IMR-90 (cell line): ENCODE data around the gene AAK1. TPM values are rescaled to one million over a fixed set of nuclear protein-coding genes. Genes with fewer than 3 reads are reported as not detected.
"Not testable (repeated sequence)": the region's sequence is repeated elsewhere in the genome, so short reads cannot be mapped to it uniquely, and the experiment has no call there.

ENCODE experiments used
- ATAC-seq: fragments of 200-7000 bp; cut with Tn5 transposase; 2 replicates; pipeline ENCODE4 v1.9.1; 2020; ENCODE audit warnings: low read depth, mild to moderate bottlenecking, moderate library complexity
- BruUV-seq: library from RNA; stranded (reverse); fragments of 400-500 nt; replicated peaks from 2 replicates; lab custom pipeline; 2021; lab: Mats Ljungman, UMichigan
- CTCF ChIA-PET: fragments of 300-600 bp; formaldehyde crosslinking; extraction: SDS; loops from one replicate; lab custom pipeline; 2021; ENCODE audit warnings: antibody characterized with exemption; lab: Yijun Ruan, JAX
- POLR2A ChIA-PET: fragments of 300-600 bp; sonication (Branson Sonifier 250); formaldehyde crosslinking; loops from one replicate; lab custom pipeline; 2022; ENCODE audit warnings: antibody characterized with exemption; ENCODE audit not compliant: unreplicated experiment; lab: Charles Lee
- DNase-seq: peaks from one replicate; pipeline ENCODE4 v3.0.0; 2013
- H2AFZ ChIP-seq: replicated peaks from 2 replicates; pipeline ENCODE3; 2013; ENCODE audit warnings: low read length, mild to moderate bottlenecking; ENCODE audit not compliant: poor library complexity
- H2AK5ac ChIP-seq: 2 replicates; pipeline ENCODE4 v1.6.1; 2013; ENCODE audit warnings: low read depth, low read length, inconsistent platforms
- H2AK9ac ChIP-seq: replicated peaks from 2 replicates; pipeline ENCODE3; 2013; ENCODE audit warnings: mild to moderate bottlenecking, low read depth, low read length, moderate library complexity; ENCODE audit not compliant: poor library complexity
- H2BK120ac ChIP-seq: 2 replicates; pipeline ENCODE4 v1.6.1; 2013; ENCODE audit warnings: low read depth, low read length, inconsistent platforms
- H2BK15ac ChIP-seq: 3 replicates; pipeline ENCODE4 v1.6.1; 2013; ENCODE audit warnings: low read depth, low read length, inconsistent platforms
- H2BK20ac ChIP-seq: 2 replicates; pipeline ENCODE4 v1.6.1; 2013; ENCODE audit warnings: low read depth, mild to moderate bottlenecking, inconsistent platforms, low read length, moderate library complexity
- H2BK5ac ChIP-seq: 2 replicates; pipeline ENCODE4 v1.6.1; 2013; ENCODE audit warnings: mild to moderate bottlenecking, low read depth, low read length, inconsistent platforms; ENCODE audit not compliant: poor library complexity, severe bottlenecking
- H3K14ac ChIP-seq: replicated peaks from 2 replicates; pipeline ENCODE4 v1.6.1; 2013; ENCODE audit warnings: low read depth, low read length, inconsistent platforms
- H3K18ac ChIP-seq: 2 replicates; pipeline ENCODE4 v1.6.1; 2013; ENCODE audit warnings: low read depth, low read length, control low read depth
- H3K23ac ChIP-seq: 2 replicates; pipeline ENCODE4 v1.6.1; 2013; ENCODE audit warnings: low read depth, low read length, inconsistent platforms
- H3K27ac ChIP-seq: 2 replicates; pipeline ENCODE4 v1.5.1; 2013; ENCODE audit warnings: mild to moderate bottlenecking, control low read depth, low read length; ENCODE audit not compliant: insufficient read depth
- H3K27me3 ChIP-seq: 2 replicates; pipeline ENCODE4 v1.6.1; 2013; ENCODE audit warnings: low read length; ENCODE audit not compliant: control insufficient read depth, insufficient read depth
- H3K36me3 ChIP-seq: 2 replicates; pipeline ENCODE4 v1.6.1; 2013; ENCODE audit warnings: low read length, mixed read lengths; ENCODE audit not compliant: control insufficient read depth, insufficient read depth
- H3K4ac ChIP-seq: 2 replicates; pipeline ENCODE4 v1.6.1; 2013; ENCODE audit warnings: low read depth, low read length, inconsistent platforms
- H3K4me1 ChIP-seq: 2 replicates; pipeline ENCODE4 v1.6.1; 2013; ENCODE audit warnings: low read length, mixed read lengths; ENCODE audit not compliant: control insufficient read depth, insufficient read depth
- H3K4me2 ChIP-seq: 2 replicates; pipeline ENCODE4 v1.6.1; 2013; ENCODE audit warnings: low read depth, mild to moderate bottlenecking, control low read depth, low read length, moderate library complexity
- H3K4me3 ChIP-seq: 2 replicates; pipeline ENCODE4 v1.5.1; 2013; ENCODE audit warnings: low read depth, mild to moderate bottlenecking, control low read depth, low read length, moderate library complexity; ENCODE audit not compliant: insufficient read depth
- H3K56ac ChIP-seq: 2 replicates; pipeline ENCODE4 v1.6.1; 2013; ENCODE audit warnings: low read length, inconsistent platforms; ENCODE audit not compliant: insufficient read depth; ENCODE audit errors: extremely low read depth
- H3K79me1 ChIP-seq, 2 experiments: 2 replicates each; pipeline ENCODE4 v1.6.1; 2013; ENCODE audit warnings: low read length in 2 of 2, inconsistent platforms in 1 of 2, low read depth in 1 of 2
- H3K9ac ChIP-seq: 2 replicates; pipeline ENCODE4 v1.6.1; 2013; ENCODE audit warnings: low read depth, low read length, control low read depth
- H3K9me1 ChIP-seq: 2 replicates; pipeline ENCODE4 v1.6.1; 2013; ENCODE audit warnings: low read length, inconsistent platforms; ENCODE audit not compliant: insufficient read depth
- H3K9me3 ChIP-seq: 2 replicates; pipeline ENCODE4 v1.6.1; 2013; ENCODE audit warnings: low read length; ENCODE audit not compliant: control insufficient read depth, insufficient read depth
- H4K20me1 ChIP-seq: 2 replicates; pipeline ENCODE4 v1.6.1; 2013; ENCODE audit warnings: low read length, inconsistent platforms; ENCODE audit not compliant: insufficient read depth
- H4K5ac ChIP-seq: 2 replicates; pipeline ENCODE4 v1.6.1; 2013; ENCODE audit warnings: mild to moderate bottlenecking, low read depth, low read length, control low read depth
- H4K8ac ChIP-seq, 2 experiments: 2 replicates each; pipeline ENCODE4 v1.6.1; 2013; ENCODE audit warnings: low read depth in 2 of 2, low read length in 2 of 2, control low read depth in 1 of 2, inconsistent platforms in 1 of 2
- H4K91ac ChIP-seq: 2 replicates; pipeline ENCODE4 v1.6.1; 2013; ENCODE audit warnings: low read depth, low read length, inconsistent platforms; ENCODE audit not compliant: insufficient read depth
- FOS ChIP-seq: fragments of 150-350 bp; IDR thresholded peaks from 2 replicates; pipeline ENCODE4 v1.6.1; 2016; ENCODE audit warnings: low read depth, low read length
- NFE2L2 ChIP-seq: fragments of 150-350 bp; IDR thresholded peaks from 2 replicates; pipeline ENCODE4 v1.6.1; 2016; ENCODE audit warnings: low read depth, mild to moderate bottlenecking, low read length
- POLR2A ChIP-seq: IDR thresholded peaks from 2 replicates; pipeline ENCODE4 v1.6.1; 2012; ENCODE audit warnings: mild to moderate bottlenecking, low read depth, low read length
- RAD21 ChIP-seq: IDR thresholded peaks from 2 replicates; pipeline ENCODE4 v1.6.1; 2012; ENCODE audit warnings: low read length, improper control_type of control experiment
- RCOR1 ChIP-seq: IDR thresholded peaks from 2 replicates; pipeline ENCODE4 v1.6.1; 2012; ENCODE audit warnings: mild to moderate bottlenecking, low read length, improper control_type of control experiment; ENCODE audit not compliant: insufficient replicate concordance
- SMC3 ChIP-seq: fragments of 150-350 bp; IDR thresholded peaks from 2 replicates; pipeline ENCODE4 v1.6.1; 2016; ENCODE audit warnings: low read depth, mild to moderate bottlenecking, antibody characterized with exemption, low read length, moderate library complexity
- WGBS, 2 experiments: methylation state at CpG; one replicate each; pipeline versions ENCODE4 v1.1.5 to v1.1.7; 2013; ENCODE audit warnings: missing lambda C conversion rate in 2 of 2; ENCODE audit not compliant: insufficient read length in 1 of 2; ENCODE audit errors: extremely low coverage in 2 of 2; 5-methylcytosine and 5-hydroxymethylcytosine counted together
- dilution Hi-C: fragments of 300-500 bp; cut with HindIII; formaldehyde crosslinking; loops from one replicate; pipeline ENCODE4 v1.14.3; 2018; ENCODE audit warnings: low sequenced_read_pairs; ENCODE audit not compliant: unreplicated experiment
- in situ Hi-C: fragments of 300-500 bp; cut with MboI; formaldehyde crosslinking; loops from 3 replicates; pipeline ENCODE4 v1.14.3; 2019; ENCODE audit warnings: low sequenced_read_pairs, inconsistent platforms, mixed read lengths
- intact Hi-C: fragments of 100-400 bp; cut with micrococcal nuclease; formaldehyde crosslinking; loops from 2 replicates; pipeline ENCODE4 v1.10.0; 2022
- polyA plus RNA-seq, 3 experiments: library from polyadenylated mRNA; depleted of rRNA; stranded (reverse); fragments of >200 nt; gene quantifications; 2 replicates each; pipeline ENCODE4 v1.2.3, GENCODE V29; 2012; ENCODE audit warnings: low replicate concordance in 1 of 3
- total RNA-seq: library from RNA; depleted of rRNA; stranded (reverse); fragments of >200 nt; gene quantifications from 2 replicates; pipeline ENCODE4 v1.2.3, GENCODE V29; 2012
- TF ChIP-seq, protein P1 (sequence below): fragments of 150-350 bp; IDR thresholded peaks from 2 replicates; pipeline ENCODE4 v1.6.1; 2016; ENCODE audit warnings: low read depth, mild to moderate bottlenecking, low read length, moderate library complexity, borderline replicate concordance

Gene AAK1
- total and polyA plus RNA-seq, 2 of the 4 experiments (the other 2 are of a cell fraction) = 21.9 to 26.5 TPM

GRCh38 chr2:69449906-69450305, 193.6 kb downstream of the AAK1 start:
- H2BK5ac ChIP-seq = no peak overlapping the region
- H4K5ac ChIP-seq = no peak overlapping the region
- intact Hi-C loops (no loop called here), dilution Hi-C loops (no loop called here), in situ Hi-C loops (no loop called here)
- CTCF ChIA-PET = interaction anchor here (1.9 kb wide), 1 partner anchor 13 kb away, joined by 6 read pairs; the partner anchor contains the start of gene NFU1
- no peak overlapping the region for H3K14ac ChIP-seq
- no peak overlapping the region for H3K23ac ChIP-seq
- H3K9me1 ChIP-seq = no peaks in the 10 kb centered on the region
- H3K9me3 ChIP-seq = no peaks in the 10 kb centered on the region
- H3K79me1 ChIP-seq = no peaks in the 10 kb centered on the region
- H3K4me3 ChIP-seq = no peak overlapping the region
- H3K4me1 ChIP-seq = no peaks in the 10 kb centered on the region
- H3K36me3 ChIP-seq = no peaks in the 10 kb centered on the region
- no peak overlapping the region for H2BK15ac ChIP-seq
- no peak overlapping the region for H4K8ac ChIP-seq
- H4K20me1 ChIP-seq = no peaks in the 10 kb centered on the region
- H2AK5ac ChIP-seq = no peak overlapping the region
- no peak overlapping the region for H3K56ac ChIP-seq
- no peaks in the 10 kb centered on the region for H3K27me3 ChIP-seq
- no peak for TF ChIP-seq RCOR1
- no peak for TF ChIP-seq RAD21
- TF ChIP-seq FOS = no peak
- no peak for TF ChIP-seq POLR2A
- TF ChIP-seq, protein P1, sequence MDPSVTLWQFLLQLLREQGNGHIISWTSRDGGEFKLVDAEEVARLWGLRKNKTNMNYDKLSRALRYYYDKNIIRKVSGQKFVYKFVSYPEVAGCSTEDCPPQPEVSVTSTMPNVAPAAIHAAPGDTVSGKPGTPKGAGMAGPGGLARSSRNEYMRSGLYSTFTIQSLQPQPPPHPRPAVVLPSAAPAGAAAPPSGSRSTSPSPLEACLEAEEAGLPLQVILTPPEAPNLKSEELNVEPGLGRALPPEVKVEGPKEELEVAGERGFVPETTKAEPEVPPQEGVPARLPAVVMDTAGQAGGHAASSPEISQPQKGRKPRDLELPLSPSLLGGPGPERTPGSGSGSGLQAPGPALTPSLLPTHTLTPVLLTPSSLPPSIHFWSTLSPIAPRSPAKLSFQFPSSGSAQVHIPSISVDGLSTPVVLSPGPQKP = no peak
- TF ChIP-seq SMC3 = no peak
- no peak for TF ChIP-seq NFE2L2
- POLR2A ChIA-PET = no interaction called here
- no peak overlapping the region for H3K27ac ChIP-seq
- no peak overlapping the region for H2BK120ac ChIP-seq
- DNase-seq (peak; percentile 62), ATAC-seq (peak; percentile 49)
- no peak overlapping the region for H4K91ac ChIP-seq
- no peak overlapping the region for H2AK9ac ChIP-seq
- no peak overlapping the region for H3K4ac ChIP-seq
- H2BK20ac ChIP-seq = no peak overlapping the region
- H3K4me2 ChIP-seq = no peak overlapping the region
- H2AFZ ChIP-seq = no peak overlapping the region
- H3K18ac ChIP-seq = no peak overlapping the region
- 100% methylated on average over 1 of the region's 5 CpGs; no CpG with 5 or more reads in 1 of the 2 experiments for WGBS, 2 experiments
- H3K9ac ChIP-seq = no peak overlapping the region
- BruUV-seq = no TSS peak

GRCh38 chr2:69443673-69444072, 199.9 kb downstream of the AAK1 start:
- POLR2A ChIA-PET, H4K8ac ChIP-seq, H3K36me3 ChIP-seq, H2BK5ac ChIP-seq, H3K27ac ChIP-seq, H3K27me3 ChIP-seq, H4K91ac ChIP-seq, BruUV-seq, CTCF ChIA-PET, in situ Hi-C loops, ATAC-seq, H3K4ac ChIP-seq, H3K79me1 ChIP-seq, H3K9me1 ChIP-seq, H3K14ac ChIP-seq, H3K9ac ChIP-seq, H2BK20ac ChIP-seq, H3K9me3 ChIP-seq, H2AK9ac ChIP-seq, H3K56ac ChIP-seq, H3K23ac ChIP-seq, dilution Hi-C loops, H4K5ac ChIP-seq, H4K20me1 ChIP-seq, H3K4me1 ChIP-seq, H3K4me3 ChIP-seq, DNase-seq, H2AFZ ChIP-seq, H3K18ac ChIP-seq, H2BK15ac ChIP-seq, intact Hi-C loops, H2AK5ac ChIP-seq, H3K4me2 ChIP-seq, H2BK120ac ChIP-seq: not testable (repeated sequence)
- 34% methylated on average over 2 of the region's 3 CpGs; no CpG with 5 or more reads in 1 of the 2 experiments for WGBS, 2 experiments
